Measurements from ENCODE around the gene TSPAN11.

TSPAN11 gene

GRCh38 chr12:31008241-31008761 is 81.8 kb downstream of the TSPAN11 start:
- Histone ChIP-seq H3F3A (ENCODE audit: insufficient read depth) (no peaks in the 10 kb centered on the region), H3K27ac (ENCODE audit: low read depth, low read length) (no peak overlapping the region), H3K9ac (ENCODE audit: low read length) (no peak overlapping the region), H3K36me3 (ENCODE audit: low read length) (no peaks in the 10 kb centered on the region), H3K9me3 (ENCODE audit: insufficient read depth, low read length) (no peaks in the 10 kb centered on the region), H3K79me2 (ENCODE audit: insufficient read depth, low read length) (no peaks in the 10 kb centered on the region), H3K9me2 (replicated peaks; ENCODE audit: insufficient read depth, low read length) (no peaks in the 10 kb centered on the region), H3K27me3 (ENCODE audit: low read length) (no peaks in the 10 kb centered on the region), H4K20me1 (ENCODE audit: low read depth, low read length) (no peaks in the 10 kb centered on the region), H3K4me2 (ENCODE audit: low read depth, low read length, poor library complexity, severe bottlenecking) (no peak overlapping the region), H2AFZ (ENCODE audit: low read depth, low read length, severe bottlenecking) (no peak overlapping the region), H3K4me3 (ENCODE audit: insufficient read depth, low read length, poor library complexity, severe bottlenecking) (no peak overlapping the region)
- TF ChIP-seq CTCF (IDR thresholded peaks at IDR 0.05; ENCODE audit: insufficient read depth, low read length, poor library complexity, severe bottlenecking) = no peak

GRCh38 chr12:31008961-31009840 is 82.7 kb downstream of the TSPAN11 start:
- TF ChIP-seq EZH2phosphoT487 (conservative IDR thresholded peaks at IDR 0.05; ENCODE audit: low read length) (no peak), CTCF (IDR thresholded peaks at IDR 0.05; ENCODE audit: insufficient read depth, low read length, poor library complexity, severe bottlenecking) (no peak)
- Histone ChIP-seq H4K20me1 (ENCODE audit: low read depth, low read length) (no peaks in the 10 kb centered on the region), H3K9ac (ENCODE audit: low read length) (no peak overlapping the region), H3K4me2 (ENCODE audit: low read depth, low read length, poor library complexity, severe bottlenecking) (no peak overlapping the region), H3K4me3 (ENCODE audit: insufficient read depth, low read length, poor library complexity, severe bottlenecking) (no peak overlapping the region), H3K27me3 (ENCODE audit: low read length) (no peaks in the 10 kb centered on the region), H3K36me3 (ENCODE audit: low read length) (no peaks in the 10 kb centered on the region), H3K9me2 (replicated peaks; ENCODE audit: insufficient read depth, low read length) (no peaks in the 10 kb centered on the region), H3K9me3 (ENCODE audit: insufficient read depth, low read length) (no peaks in the 10 kb centered on the region), H2AFZ (ENCODE audit: low read depth, low read length, severe bottlenecking) (no peak overlapping the region), H3K27ac (ENCODE audit: low read depth, low read length) (no peak overlapping the region), H3F3A (ENCODE audit: insufficient read depth) (no peaks in the 10 kb centered on the region), H3K79me2 (ENCODE audit: insufficient read depth, low read length) (no peaks in the 10 kb centered on the region)

- Histone ChIP-seq H3K27me3 (ENCODE audit: low read length) (no peaks in the 10 kb centered on the region), H2AFZ (ENCODE audit: low read depth, low read length, severe bottlenecking) (no peak overlapping the region), H3F3A (ENCODE audit: insufficient read depth) (no peaks in the 10 kb centered on the region), H3K27ac (ENCODE audit: low read depth, low read length) (no peak overlapping the region), H3K9me2 (replicated peaks; ENCODE audit: insufficient read depth, low read length) (no peaks in the 10 kb centered on the region), H3K9me3 (ENCODE audit: insufficient read depth, low read length) (no peaks in the 10 kb centered on the region), H3K79me2 (ENCODE audit: insufficient read depth, low read length) (no peaks in the 10 kb centered on the region), H3K36me3 (ENCODE audit: low read length) (no peaks in the 10 kb centered on the region), H3K4me3 (ENCODE audit: insufficient read depth, low read length, poor library complexity, severe bottlenecking) (no peak overlapping the region), H4K20me1 (ENCODE audit: low read depth, low read length) (no peaks in the 10 kb centered on the region), H3K4me2 (ENCODE audit: low read depth, low read length, poor library complexity, severe bottlenecking) (no peak overlapping the region), H3K9ac (ENCODE audit: low read length) (no peak overlapping the region)
- no peak for TF ChIP-seq CTCF (IDR thresholded peaks at IDR 0.05; ENCODE audit: insufficient read depth, low read length, poor library complexity, severe bottlenecking)
- TF ChIP-seq EZH2phosphoT487 (conservative IDR thresholded peaks at IDR 0.05; ENCODE audit: low read length) = no peak
Observed at GRCh38 chr12:31009976-31010375, 83.4 kb downstream of the TSPAN11 start.

Data from SU-DHL-6 (cell line).